Erythroblast (primary cell): ENCODE data around the gene ADAMTS18.

Experiments used
- DNase-seq, 2 experiments: peaks; one replicate each; lab custom pipeline; 2025; lab: John Stamatoyannopoulos, UW
- GATA1 ChIP-seq: IDR thresholded peaks from 2 replicates; pipeline ENCODE4 v1.6.1; 2011; ENCODE audit warnings: low read depth, mild to moderate bottlenecking, control low read depth, low read length, moderate library complexity
- POLR2A ChIP-seq: IDR thresholded peaks from 2 replicates; pipeline ENCODE4 v1.6.1; 2011; ENCODE audit warnings: mild to moderate bottlenecking, low read length

The ADAMTS18 gene

DNA sequence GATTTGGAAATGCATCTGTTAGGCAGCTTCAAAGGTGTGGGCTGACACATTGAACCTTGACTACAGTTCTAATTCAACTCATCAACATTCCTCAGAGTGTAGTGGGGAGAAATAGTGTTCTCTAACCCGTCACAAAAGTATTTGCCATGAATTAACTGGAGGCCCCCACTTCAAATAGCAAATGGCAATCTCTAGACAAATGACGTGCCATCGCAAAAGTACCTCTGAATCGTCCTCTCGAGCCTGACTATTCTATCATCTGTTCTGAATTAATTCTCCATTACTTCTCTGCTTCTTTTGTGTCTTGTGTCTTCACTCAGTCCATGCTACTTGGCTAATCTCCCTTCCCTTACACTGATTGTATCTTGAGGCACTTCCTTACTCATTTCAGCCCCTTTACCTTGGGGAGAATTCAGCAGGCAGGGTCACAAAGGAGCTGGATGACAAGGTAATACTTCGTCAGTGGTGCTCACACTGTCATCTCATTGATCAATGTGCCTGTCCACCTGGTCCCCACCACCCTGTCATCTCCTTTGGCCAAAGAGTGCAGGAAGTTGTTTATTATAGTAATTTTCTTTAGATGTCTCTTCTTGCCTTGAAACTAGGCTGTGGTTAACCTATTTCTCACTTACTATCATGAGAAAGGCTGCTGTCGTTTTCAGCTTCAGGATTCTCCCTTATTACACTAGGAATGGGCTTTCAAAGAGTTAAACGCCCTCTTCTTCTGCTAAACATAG, 127.2 kb downstream of the ADAMTS18 start:
- TF ChIP-seq POLR2A: no peak
- no peak for TF ChIP-seq GATA1
- no peak for DNase-seq

DNA sequence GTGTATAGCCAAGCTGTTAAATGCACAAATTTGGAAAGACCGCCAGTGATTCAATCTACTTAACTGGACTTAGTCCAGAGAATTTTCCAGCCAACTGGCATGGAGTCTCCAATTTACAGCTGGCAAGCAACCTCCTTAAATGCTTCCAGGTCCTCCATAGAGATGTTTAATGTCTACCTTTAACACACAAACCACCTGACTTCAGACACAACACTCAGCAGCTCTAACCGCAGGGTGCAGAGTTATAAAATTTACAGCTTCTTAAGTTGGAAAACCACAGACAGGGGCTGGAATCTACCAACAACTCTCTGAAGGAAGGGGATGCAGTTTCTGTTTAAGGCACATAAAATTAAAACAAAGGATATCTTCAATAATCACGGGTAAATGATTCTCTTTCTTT, 128.8 kb downstream of the ADAMTS18 start:
- DNase-seq: no peak
- TF ChIP-seq GATA1 (no peak), POLR2A (no peak)

DNA sequence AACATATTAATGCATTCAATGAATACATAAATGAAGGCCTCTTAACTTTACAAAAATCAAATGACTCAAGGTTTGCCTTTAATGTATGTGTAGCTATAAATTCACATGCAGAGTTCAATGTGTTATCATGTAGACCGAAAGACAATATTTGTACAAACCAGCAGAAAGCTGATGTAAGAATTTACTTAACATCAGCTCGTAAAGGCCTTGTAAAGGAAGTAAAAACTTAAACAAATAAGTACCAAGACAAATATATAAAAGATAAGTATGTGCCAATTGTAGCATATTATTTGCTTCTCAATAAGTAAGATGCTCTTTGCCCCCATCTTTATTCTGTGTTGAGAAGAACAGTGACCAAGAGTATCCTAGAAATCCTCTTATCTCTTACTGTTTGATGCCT, 130.0 kb downstream of the ADAMTS18 start:
- TF ChIP-seq GATA1 (no peak), POLR2A (no peak)
- no peak for DNase-seq

DNA sequence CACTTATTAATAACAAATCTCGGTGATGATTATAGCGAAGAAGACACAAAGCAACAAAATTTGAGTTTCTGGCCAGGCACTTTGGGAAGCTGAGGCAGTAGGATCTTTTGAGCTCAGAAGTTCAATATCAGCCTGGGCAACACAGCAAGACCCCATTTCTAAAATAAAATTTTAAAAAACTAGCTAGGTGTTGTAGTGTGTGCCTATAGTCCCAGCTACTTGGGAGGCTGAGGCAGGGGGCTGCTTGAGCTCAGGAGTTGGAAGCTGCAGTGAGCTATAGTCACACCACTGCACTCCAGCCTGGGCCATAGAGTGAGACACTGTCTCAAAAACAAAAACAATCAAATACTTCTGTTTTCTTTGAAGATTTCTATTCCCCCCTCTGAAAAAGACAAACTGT, 130.7 kb downstream of the ADAMTS18 start:
- TF ChIP-seq GATA1 (no peak), POLR2A (no peak)
- DNase-seq: no peak

DNA sequence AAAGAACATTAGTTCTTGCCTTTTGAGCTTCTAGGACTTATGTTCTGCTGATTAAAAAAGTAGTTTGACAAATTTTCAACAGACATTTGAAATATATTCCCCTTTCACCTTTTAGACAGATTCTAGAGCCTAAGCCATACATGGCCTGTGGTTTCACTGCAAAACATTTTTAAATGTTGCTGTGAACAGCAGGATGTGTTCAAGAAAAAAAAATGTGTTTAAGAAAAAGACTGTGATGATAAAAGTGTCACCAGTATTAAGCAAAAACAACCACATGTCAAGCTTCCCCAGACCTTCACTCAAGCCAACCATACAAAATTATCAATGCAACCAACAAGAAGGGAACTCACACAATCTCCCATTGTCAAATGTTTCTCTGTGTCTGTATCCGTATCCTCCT, 132.2 kb downstream of the ADAMTS18 start:
- DNase-seq: no peak
- TF ChIP-seq POLR2A (no peak), GATA1 (no peak)

DNA sequence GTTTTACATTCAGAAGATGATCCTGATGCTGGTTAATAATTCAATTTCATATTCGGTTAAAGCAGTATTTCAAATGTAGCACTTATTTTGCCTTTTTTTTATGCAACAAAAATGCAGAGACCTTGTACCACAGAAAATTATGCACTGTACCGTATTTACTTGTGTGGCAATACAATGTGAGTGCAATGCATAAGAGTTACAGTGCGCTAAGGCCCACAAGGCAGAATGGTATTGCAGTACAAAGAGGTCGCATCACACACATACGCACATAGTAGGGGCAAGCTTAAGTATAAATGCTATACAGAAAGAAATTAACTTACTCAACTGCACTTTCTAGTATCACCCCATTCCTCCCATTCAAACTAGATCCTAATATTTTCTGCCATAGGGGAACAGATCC, 132.6 kb downstream of the ADAMTS18 start:
- DNase-seq: no peak
- TF ChIP-seq POLR2A (no peak), GATA1 (no peak)

DNA sequence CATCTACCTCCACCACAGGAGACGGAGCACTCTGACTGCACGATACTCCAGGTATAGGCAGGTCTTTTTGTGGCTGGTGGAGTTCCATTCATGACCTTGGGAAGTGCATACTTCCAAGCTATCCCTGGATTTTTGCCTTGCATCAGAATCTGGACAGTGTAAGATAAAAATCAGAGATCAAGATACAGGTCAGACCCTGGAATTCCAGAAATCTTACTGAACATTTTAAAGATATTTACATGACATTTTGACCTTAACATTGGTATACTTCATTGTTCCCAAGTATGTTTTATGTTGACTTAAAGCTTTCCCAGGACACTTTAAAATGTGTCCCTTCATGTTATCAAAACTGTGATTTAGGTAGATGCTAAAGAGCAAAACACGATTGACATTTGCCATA, 134.6 kb downstream of the ADAMTS18 start:
- no peak for DNase-seq
- TF ChIP-seq POLR2A (no peak), GATA1 (no peak)

DNA sequence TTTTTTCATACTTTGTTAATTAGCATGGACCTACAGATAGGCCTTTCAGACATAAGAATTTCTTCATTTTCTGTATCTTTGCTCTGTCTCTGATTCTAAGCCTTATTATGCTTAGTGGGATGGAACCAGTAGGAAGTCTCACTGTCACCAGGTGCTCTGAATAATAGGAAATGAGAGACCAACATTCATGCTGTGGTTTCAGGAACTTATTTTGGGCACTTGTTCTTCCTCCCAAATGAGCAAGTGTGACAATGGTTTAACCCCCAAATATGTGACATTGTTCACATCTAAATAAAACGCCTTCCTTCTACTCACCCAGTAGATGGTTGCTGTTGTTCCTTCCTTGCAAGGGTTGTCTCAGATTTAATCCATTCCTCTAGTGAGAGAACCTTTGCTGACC, 135.4 kb downstream of the ADAMTS18 start:
- no peak for DNase-seq
- TF ChIP-seq POLR2A (no peak), GATA1 (no peak)

DNA sequence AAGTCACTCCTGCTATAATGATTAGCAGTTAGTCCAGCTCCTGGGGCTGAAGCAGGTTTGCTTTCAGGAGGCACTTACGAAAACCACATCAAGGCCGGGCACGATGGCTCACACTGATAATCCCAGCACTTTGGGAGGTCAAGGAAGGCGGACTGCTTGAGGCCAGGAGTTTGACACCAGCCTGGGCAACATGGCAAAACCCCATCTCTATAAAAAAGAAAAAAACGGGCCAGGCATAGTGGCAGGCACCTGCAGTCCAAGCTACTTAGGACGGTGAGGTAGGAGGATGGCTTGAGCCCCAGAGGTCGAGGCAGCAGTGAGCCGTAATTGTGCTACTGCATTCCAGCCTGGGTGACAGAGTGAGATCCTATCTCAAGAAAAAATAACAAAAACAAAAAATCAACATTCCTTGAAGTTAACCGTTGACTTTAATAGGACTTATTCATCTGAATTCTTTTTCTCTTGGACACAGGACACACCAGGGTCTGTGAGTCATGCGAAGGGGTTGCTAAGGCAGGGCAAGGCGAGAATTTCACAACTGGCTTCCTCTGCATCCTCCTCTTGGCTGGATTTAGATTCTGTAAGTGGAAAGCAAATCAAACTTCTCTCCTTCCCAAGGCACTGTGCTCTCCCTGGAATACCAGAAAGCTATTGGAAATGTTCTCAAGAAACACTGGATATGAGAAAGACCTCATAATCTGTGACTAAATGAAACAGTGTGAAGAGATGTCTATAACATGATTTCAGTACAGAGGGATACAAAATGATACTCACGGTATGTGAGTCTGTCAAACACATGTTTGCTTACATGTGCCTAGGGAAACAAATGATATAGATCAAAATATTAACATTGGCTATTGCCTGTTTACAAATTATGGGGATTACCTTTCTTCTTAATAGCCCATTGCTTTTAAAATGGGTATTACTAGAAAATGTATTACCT, 136.1 kb downstream of the ADAMTS18 start:
- TF ChIP-seq POLR2A: no peak
- no peak for TF ChIP-seq GATA1
- DNase-seq: no peak

DNA sequence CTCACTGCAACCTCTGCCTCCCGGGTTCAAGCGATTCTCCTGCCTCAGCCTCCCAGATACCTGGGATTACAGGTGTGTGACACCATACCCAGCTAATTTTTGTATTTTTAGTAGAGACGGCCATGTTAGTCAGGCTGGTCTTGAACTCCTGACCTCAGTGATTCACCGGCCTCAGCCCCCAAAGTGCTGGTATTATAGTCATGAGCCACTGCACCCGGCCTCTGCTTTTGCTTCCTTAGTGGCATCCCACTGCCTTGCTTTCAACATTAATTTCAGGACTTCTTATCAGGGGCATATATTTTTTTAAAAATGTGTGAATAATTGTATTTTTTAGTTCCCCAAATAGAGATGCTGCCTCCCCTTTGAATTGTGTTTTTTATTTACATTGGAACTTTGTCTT, 136.8 kb downstream of the ADAMTS18 start:
- TF ChIP-seq POLR2A: no peak
- TF ChIP-seq GATA1: no peak
- no peak for DNase-seq

DNA sequence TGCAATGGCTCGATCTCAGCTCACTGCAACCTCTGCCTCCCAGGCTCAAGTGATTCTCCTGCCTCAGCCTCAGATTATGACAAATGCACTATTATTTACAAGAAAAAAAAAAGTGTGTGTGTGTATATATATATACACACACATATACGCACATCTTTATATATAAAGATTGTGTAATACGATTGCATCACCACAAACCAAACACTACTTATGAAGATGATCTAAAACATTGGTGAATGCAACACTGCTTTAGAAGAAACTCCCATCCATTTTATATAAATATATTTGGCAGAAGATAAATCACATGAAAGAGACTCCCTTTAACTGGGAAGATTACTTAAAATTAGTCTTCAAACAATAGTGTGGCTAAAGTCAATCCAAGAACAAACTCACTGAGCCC, 138.9 kb downstream of the ADAMTS18 start:
- TF ChIP-seq GATA1 (no peak), POLR2A (no peak)

DNA sequence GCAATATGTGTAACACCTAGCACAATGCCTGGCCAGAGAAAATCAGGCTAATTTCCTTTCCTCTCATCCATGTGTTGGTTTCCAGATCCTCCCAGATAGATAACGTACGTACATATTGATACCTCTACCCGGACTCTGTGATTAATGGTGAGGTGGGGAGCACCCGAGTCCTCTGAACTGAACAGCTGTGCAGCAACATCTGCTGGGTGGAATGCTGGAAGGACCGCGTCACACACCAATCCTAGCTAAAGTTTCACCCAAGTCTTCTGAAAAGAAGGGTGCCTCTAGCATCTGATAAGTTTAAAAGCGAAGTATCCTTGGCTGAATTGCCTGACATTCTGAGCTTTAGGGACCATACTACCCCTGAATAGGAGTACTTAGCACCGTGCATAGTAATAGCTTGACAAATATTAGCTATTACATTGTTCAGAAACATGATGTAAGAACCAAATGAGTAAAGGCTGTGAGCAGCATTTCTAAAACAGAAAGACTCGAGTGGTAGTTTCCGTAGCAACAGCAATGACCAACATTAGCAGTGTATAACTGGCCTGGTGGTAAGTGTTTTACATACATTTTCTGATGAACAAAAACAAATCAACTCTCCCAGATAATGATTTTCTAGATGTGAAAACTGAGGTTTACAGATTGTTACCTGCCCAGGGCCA, 144.3 kb downstream of the ADAMTS18 start:
- no peak for DNase-seq
- TF ChIP-seq POLR2A: no peak
- TF ChIP-seq GATA1: no peak

More for the DNA sequence above, 138.9 kb downstream of the ADAMTS18 start:
- no peak for DNase-seq

DNA sequence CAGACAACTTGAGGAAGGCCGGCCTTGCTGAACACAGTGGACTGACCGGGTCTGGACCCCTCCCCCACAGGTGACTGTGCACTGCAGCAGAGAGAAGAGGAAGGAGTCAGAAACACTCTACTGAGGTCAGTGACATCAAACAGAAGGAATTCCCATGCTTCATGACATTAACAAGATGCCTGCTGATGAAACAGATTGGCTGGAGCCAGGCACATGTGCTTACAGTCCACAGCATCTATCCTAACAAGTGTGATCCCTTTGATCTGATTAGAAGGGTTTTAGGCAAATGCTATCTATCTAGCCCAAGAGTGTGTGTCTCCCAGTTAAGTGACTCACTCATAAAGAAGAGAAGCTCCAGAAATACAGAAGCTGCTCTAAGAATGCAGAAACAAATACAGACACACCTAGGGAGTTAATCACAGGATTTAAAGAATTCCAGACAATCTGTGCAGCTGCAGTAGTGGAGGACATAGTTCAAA, 145.5 kb downstream of the ADAMTS18 start:
- no peak for DNase-seq
- no peak for TF ChIP-seq GATA1
- TF ChIP-seq POLR2A: no peak

DNA sequence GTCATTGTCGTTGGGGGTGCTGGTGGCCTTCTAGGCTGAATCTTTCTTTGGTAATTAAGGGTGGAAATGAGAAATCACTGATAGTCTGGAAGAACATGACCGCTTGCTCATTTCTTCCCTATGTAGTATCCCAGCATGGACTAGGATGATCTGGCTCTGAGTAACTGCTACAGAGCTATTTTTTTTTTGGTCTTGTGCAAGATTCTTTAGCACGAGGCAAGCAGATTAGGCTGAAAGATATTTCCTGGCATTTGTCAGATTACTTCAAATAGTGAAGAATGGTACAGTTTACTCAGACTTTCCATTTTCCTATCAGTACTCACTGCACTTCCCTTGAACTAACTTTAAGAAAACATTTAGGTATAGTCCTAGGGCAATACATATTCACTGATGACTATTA, 146.6 kb downstream of the ADAMTS18 start:
- TF ChIP-seq POLR2A (no peak), GATA1 (no peak)

More for the DNA sequence above, 146.6 kb downstream of the ADAMTS18 start:
- DNase-seq: no peak
